Measurements from ENCODE around the gene IL17RA.

IL17RA gene

GRCh38 chr22:17079572-17079971, 5.2 kb upstream of the IL17RA start:
- DNase-seq: no peak

DNA sequence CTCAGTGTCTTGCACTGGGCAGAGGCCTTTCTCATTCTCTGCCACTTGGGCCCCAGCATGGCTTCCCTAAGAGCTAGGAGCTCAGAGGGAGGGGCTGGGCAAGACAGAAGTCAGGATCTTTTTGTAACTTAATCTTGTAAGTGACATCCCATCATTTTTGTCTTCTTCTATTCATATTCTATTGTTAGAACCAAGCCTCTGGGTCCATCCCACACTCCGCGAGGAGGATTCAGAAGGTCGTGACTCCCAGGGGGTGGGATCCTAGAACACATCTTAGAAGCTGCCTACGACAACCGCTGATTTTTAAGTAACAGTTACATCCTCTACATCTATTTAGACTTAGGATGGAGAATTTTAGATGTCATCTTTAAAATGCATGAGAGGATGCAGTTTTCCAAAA, 1.5 kb upstream of the IL17RA start:
- DNase-seq: no peak

GRCh38 chr22:17083811-17084441, 874 bp upstream of the IL17RA start:
- no peak for DNase-seq

- no peak for DNase-seq
Measured at GRCh38 chr22:17085277-17086181, 729 bp downstream of the IL17RA start.

- DNase-seq: no peak
Measured at GRCh38 chr22:17086296-17086695, 1.5 kb downstream of the IL17RA start.

DNA sequence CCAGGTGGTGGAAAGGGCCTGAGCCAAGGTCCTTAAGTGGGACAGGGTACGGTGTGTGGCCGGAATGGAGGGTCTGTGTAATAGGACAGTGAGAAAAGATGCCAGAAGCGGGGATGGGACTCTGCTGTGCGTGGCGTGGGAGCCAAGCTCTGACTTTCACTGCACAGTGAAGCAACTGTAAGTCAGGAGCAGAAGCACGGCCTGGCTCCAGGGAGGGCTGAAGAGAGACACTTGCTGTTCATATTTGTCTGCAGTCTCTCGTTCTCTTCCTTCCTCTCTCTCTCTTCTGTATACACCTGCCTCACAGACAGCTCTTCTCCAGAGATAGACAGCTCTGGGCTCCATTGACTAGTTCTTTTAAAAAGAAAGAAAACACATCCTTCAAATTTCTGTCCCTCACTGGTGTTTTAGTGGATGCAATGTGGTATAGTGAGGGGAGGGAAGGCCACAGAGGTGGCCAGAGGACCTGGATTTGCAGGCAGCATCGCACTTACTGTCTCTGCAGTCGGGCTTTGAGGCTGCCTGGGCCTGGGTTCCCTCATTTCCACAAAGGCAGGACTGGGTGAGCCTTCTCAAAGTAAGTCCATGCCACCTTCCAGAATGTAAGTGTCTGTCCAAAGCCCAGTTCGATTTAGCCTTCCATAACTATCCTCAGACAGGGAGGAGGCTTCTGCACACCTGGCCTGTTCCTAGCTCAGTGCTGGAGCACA, 2.1 kb downstream of the IL17RA start:
- no peak for DNase-seq

DNA sequence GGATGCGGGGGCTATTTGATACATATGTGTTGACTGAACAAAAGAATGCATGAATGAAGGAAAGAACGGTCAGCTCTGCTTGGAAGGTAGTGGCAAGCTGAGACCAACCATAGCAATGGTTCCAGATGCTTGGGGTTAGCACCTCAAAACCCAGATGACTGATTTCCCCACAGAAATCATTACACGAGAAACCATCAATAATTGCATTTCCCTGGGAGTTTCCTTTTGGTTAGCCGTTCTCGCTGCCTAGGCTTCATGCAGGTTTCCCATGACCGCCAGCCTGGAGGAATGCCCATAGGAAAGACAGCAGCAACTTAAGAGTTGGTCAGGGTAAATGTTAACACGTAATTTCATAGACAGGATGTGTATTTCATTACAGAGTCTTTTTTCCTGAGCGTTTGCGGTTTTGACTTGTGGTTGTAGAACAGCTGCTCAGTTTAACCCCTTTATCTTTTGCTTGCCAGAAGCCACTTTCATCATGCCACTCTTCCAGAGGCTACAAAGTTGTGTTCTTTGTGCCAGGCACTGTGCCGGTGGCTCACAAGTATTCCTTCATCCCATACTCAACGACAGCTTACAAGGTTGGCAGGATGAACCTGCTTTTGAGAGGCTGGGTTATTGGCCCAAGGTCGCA, 2.8 kb downstream of the IL17RA start:
- no peak for DNase-seq

- DNase-seq: no peak
Measured at GRCh38 chr22:17090550-17090949, 5.8 kb downstream of the IL17RA start.

DNA sequence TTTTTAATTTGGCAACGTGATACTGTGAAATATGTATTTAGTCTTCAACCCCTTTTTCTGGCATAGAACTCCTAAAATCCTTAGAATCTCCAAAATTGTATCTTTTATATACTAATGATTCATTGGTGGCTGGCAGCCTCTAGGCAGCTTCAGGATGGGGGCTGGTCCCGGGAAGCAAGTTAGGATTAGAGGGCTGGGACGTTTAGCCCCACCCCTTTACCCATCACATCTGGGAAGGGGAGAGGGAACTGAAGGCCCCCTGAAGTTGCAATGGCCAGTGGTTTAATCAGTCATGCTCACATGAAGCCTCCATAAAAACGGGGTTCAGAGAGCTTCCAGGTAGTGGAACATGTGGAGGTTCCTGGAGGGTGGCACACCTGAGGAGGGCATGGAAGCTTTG, 7.1 kb downstream of the IL17RA start:
- no peak for DNase-seq

- DNase-seq: no peak
Measured at GRCh38 chr22:17093081-17093480, 8.3 kb downstream of the IL17RA start.

DNA sequence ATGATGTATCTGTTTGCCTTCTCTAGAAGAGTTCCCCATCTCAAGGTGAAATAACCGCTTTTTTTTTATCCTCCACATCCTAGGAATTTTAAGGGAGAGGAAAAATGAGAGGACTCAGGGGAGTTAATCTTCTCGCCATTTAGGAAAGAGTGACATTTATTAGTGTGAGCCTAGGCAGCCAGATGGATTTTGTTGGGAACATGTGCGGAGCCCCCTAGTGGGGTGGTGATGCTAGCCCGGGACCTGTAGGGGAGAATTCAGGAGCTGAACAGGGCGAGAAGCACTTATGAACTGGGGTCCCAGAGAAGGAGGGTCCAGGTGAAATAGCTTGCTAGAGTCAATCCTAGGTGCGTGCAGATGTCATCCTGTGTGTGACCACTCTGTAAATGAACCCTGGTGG, 10.7 kb downstream of the IL17RA start:
- DNase-seq: no peak

DNA sequence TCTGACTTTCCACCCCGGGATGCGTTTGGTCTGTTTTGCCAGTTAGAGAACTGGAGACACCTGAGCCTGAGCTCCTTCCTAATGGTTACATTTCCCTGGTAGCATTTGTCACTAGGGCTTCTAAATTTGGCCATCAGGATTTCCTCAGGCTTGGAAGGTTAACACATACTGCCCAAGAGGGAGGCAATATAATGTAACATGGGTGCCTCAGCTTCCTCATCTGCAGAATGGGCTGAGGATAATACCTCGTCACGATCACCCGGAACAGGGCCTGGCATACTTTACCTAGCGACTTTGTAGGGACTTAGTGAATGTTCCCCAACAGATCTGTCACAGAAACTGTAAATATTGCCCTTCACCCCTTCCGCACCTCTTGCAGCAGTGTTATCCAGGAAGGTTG, 11.3 kb downstream of the IL17RA start:
- no peak for DNase-seq

DNA sequence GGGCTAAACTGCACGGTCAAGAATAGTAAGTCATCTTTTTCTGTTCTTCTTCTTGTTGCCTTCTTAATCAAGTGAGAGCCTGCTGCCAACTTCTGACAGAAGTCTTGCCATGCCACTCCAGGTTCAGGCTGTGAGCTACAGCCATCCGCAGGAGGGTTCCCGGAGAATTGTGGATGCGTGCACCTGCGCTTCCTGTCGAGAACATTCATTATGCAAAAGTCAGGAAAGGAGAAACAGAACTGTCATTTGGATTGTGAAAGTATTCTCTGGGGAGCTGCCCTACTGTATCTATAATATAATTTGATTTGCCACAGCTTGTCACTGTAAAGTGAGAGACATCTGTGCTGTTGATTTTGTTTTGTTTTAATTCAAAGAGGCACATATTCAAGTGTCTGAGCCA, 12.3 kb downstream of the IL17RA start:
- no peak for DNase-seq

- no peak for DNase-seq
Measured at GRCh38 chr22:17097701-17098100, 12.9 kb downstream of the IL17RA start.

DNA sequence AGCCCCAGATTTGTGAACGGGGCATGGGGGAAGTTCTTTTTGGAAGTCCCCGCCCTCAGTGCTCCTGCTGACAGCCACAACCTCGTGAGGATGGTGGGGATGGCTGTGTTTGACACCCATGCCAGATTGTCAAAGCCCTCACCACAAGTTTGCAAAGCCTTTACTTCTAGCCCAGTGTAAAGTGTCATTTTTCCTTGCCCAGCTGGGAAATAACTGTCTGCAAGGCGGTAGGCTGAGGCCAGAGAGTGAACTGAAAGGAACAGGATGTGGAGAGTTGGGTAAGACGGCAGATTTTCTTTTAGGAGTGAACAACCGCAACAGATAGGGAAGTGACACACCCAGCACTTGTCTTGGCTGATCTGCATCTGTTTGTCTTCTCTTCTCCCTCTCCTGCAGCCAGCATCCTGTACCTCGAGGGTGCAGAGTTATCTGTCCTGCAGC, 13.6 kb downstream of the IL17RA start:
- peak in 2 of 56 donors; percentile 27 to 45 for DNase-seq

GRCh38 chr22:17100621-17101020, 15.8 kb downstream of the IL17RA start:
- DNase-seq: no peak

DNA sequence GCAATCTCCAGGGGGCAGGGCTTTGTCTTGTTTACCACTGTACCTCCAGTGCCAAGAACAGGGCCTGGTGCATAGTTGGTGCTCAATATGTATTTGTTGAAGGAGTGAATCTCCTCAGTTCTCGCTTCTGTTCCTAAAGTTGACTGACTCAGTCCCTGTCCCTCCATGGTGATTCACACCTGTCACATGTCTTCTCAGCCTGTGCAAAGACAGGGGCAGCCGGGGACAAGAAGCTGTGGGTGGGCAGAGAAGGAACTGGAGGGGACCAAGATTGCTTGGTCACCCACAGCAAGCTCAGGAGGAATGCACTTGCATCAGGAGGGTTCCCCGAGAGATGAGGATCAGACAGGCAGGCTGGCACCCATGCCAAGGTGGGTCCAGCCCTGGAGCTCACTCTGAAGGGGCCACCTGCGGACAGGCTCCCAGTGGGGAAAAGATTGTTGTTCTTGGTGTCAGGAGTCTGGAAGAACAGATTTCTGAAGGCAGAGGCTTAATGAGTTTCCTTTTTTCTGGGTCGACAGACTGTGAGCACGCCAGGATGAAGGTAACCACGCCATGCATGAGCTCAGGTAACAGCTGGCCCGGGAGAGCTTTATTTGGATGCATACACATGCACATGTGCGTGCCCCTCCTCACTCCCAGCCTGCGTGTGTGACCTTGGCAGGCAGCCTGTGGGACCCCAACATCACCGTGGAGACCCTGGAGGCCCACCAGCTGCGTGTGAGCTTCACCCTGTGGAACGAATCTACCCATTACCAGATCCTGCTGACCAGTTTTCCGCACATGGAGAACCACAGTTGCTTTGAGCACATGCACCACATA, 16.9 kb downstream of the IL17RA start:
- peak in 2 of 56 donors; percentile 26 to 33 for DNase-seq

DNA sequence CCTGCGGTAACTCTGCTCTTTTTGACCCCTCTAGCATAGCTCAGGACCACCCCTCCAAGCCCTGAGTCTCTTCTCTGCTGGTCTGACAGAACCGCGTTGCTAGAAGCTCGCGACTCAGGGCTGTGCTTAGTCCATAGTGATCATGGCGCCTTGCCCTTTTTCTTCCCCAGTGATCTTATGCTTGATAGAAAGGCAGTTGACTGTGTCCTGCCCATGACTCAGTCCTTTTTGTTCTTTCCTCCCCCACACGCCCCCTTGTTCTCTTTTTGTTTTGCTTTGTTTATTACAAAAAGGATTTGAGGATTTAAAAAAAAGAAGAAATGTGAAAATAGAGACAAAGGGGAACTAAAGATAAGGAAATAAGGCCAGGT, 17.5 kb downstream of the IL17RA start:
- no peak for DNase-seq

DNA sequence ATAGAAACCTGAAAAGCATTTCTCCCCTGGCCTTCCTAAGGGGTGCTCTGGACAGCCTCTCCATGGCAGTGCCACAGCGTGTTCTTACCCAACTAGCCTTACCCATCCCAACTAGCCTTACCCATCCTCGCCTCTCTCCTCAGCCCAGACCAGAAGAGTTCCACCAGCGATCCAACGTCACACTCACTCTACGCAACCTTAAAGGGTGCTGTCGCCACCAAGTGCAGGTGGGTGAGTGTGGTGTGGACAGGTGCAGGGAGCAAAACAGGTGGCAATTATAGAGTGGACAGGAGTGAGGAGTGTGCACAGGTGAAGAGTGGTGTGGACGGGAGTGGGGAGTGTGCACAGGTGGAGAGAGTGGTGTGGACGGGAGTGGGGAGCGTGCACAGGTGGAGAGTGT, 18.6 kb downstream of the IL17RA start:
- DNase-seq: no peak

DNA sequence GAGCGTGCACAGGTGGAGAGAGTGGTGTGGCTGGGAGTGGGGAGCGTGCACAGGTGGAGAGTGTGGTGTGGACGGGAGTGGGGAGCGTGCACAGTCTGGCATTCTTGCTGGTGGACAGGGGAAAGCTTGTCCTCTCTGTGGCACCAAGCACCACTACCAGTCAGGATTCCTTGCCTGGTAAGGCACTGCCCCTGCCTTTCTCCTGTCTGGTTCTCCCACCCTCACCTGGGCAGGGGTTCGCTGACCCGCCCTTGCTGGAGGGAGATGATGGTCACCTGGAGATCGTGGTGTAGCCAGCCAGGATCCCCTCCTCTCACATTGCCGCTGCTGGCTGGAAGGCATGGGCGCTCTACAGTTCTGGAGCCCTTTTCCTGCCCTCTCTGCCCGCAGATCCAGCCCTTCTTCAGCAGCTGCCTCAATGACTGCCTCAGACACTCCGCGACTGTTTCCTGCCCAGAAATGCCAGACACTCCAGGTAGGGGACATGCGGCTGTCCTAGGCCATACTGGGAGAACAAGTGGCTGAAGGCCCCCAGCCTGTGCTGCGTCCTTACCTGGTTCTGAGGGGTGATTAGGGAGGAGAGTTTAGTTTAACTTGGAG, 19.6 kb downstream of the IL17RA start:
- no peak for DNase-seq

Data from amygdala (tissue), 56 donors.